IPS-18c (cell line): ENCODE data around the gene RNF141.

ENCODE experiments used
- H3K4me3 ChIP-seq: 2 replicates; pipeline ENCODE4 v1.7.0; 2013; ENCODE audit warnings: low read depth, mild to moderate bottlenecking, low read length, moderate library complexity; ENCODE audit not compliant: insufficient read depth
- H3K9me3 ChIP-seq: one replicate; pipeline ENCODE4 v1.6.1; 2013; ENCODE audit warnings: mild to moderate bottlenecking, low read length, moderate library complexity; ENCODE audit not compliant: control insufficient read depth, insufficient read depth

Gene RNF141

DNA sequence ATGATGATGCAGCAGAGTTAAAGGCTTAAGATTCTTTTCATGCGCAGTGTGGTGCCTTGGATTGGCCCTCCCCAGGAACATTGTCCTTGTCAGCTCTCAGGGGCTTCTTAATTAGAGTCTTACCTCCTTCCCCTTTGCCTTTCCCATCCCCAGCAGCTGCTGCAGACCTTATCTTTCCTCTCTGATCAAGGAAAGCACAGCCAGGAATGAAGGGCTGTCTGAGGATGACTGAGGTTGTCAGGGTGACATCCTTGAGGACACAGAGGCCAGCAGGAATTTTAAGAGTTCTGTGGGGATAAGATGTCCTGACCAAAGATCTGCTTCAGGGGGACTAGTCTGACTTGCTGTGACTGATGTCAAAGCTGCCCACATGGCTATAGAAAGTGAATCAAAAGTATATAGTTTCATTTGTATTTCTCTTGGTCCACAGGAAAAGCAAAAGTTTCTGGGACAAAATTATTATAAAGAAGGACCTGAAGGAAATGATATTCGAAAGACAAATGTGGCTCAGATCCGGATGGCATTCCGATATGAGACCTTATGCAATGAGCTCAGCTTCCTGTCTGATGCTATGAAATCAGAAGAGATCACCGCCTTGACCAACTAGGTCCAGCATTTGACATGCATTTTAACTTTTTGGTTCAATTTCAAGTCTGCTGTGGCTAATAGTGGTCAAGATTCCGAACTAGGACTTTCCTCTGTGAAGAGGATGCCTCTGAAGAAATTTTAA, 35.5 kb downstream of the RNF141 start:
- no peak overlapping the region for H3K4me3 ChIP-seq

DNA sequence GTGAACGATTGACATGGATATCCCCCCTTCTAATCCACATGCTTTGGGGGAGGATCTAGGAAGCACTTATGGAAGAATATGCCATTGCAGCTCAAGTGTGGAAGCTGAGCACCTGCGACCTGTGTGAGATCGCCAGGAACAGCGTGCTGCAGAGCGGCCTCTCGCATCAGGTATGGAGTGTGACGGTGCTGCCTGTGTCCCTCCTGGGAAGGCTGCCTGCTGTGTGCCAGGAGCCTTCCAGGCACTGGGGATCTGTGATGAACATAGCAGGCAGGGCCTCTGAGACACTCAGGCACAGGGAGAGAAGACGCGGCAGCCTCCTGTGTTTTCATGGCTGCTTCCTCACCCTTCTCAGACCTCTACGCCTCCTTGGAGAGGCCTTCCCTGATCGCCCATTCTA, 36.5 kb downstream of the RNF141 start:
- H3K4me3 ChIP-seq = no peak overlapping the region
- H3K9me3 ChIP-seq = no peaks in the 10 kb centered on the region

More for the DNA sequence above, 35.5 kb downstream of the RNF141 start:
- H3K9me3 ChIP-seq = no peaks in the 10 kb centered on the region

- H3K9me3 ChIP-seq = peaks cover 3% of the 10 kb centered on the region
Measured at GRCh38 chr11:10503777-10504480, 37.1 kb downstream of the RNF141 start.

GRCh38 chr11:10503221-10503620, 37.8 kb downstream of the RNF141 start:
- peaks cover 3% of the 10 kb centered on the region for H3K9me3 ChIP-seq
- H3K4me3 ChIP-seq = no peak overlapping the region

More at GRCh38 chr11:10503777-10504480, 37.1 kb downstream of the RNF141 start:
- no peak overlapping the region for H3K4me3 ChIP-seq

GRCh38 chr11:10502770-10503169, 38.2 kb downstream of the RNF141 start:
- Histone ChIP-seq H3K4me3 (no peak overlapping the region), H3K9me3 (peaks cover 3% of the 10 kb centered on the region)

- Histone ChIP-seq H3K4me3 (no peak overlapping the region), H3K9me3 (peaks cover 3% of the 10 kb centered on the region)
Measured at GRCh38 chr11:10502065-10502680, 38.8 kb downstream of the RNF141 start.

DNA sequence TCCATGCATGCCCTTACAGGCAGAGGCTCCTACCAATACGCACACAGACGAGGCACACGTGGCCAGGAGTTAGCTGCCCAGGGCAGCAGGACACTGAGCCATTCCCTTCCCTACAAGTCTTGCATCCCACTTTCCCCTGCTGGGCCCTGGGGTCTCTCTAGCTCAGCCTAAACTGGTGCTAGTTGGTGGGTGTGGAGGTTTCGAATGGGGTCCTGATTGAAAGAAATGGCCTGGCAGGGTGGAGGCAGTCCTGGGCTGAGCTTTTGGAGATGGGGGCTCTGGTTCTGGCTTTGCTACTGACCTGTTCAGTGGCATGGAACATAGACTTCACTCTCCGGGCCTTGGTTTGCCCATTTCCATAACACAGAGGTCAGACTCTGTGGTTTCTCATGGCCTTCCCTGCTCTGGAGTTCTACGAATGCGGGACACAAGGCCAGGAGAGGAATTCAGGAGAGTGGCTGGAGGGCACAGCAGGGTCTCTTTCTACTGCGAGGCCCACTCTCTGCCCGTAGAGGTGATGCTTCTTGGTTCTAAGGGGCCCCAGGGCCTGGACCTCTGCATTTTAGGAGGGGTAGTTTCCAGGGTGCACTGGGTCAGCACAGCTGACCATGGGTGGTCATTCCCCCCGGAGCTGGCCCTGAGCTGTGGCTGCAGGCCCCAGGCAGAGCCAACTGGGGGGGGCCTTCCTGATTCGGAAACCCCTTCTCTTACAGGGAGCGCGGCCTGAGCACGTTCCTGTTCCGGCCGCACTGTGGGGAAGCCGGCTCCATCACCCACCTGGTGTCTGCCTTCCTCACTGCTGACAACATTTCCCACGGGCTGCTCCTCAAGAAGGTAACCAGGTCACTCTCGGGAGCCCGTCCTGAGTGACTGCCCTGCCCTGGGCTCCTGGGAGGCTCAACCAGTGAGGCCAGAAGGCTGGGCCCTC, 40.0 kb downstream of the RNF141 start:
- Histone ChIP-seq H3K4me3 (no peak overlapping the region), H3K9me3 (peaks cover 3% of the 10 kb centered on the region)

DNA sequence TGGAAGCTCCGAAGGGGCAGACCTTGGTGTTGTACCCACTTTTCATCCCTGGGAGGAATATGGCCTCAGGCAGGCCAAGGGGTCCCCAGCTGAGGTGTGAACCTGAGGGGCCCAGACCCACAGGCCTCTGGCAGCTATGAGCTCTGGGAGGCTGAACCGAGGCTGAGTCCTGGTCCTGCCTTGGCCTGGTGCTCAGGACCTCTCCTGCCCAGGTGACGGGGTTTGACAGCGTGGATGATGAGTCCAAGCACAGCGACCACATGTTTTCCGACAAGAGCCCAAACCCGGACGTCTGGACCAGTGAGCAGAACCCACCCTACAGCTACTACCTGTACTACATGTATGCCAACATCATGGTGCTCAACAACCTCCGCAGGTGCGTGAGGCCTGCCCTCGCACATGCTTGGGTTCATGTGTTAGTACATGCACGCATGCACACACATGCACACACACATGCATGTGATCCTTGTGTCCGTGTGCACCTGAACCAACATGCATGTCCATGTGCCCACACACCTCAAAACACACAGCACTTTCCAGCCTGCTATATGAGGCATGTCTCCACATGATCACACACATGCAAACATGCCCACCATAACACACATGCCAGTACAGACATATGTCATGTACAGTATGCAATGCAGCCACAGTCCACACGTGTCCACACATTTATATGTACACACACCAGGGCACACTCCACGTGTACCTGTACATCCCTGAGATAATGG, 40.9 kb downstream of the RNF141 start:
- peaks cover 3% of the 10 kb centered on the region for H3K9me3 ChIP-seq
- no peak overlapping the region for H3K4me3 ChIP-seq

GRCh38 chr11:10499452-10499851, 41.5 kb downstream of the RNF141 start:
- H3K4me3 ChIP-seq = no peak overlapping the region
- peaks cover 3% of the 10 kb centered on the region for H3K9me3 ChIP-seq

- H3K9me3 ChIP-seq = peaks cover 3% of the 10 kb centered on the region
- no peak overlapping the region for H3K4me3 ChIP-seq
Measured at GRCh38 chr11:10498426-10499250, 42.3 kb downstream of the RNF141 start.

GRCh38 chr11:10498022-10498400, 43.0 kb downstream of the RNF141 start:
- no peak overlapping the region for H3K4me3 ChIP-seq
- peaks cover 4% of the 10 kb centered on the region for H3K9me3 ChIP-seq

- H3K9me3 ChIP-seq = peaks cover 5% of the 10 kb centered on the region
Measured at GRCh38 chr11:10497371-10498021, 43.5 kb downstream of the RNF141 start.

DNA sequence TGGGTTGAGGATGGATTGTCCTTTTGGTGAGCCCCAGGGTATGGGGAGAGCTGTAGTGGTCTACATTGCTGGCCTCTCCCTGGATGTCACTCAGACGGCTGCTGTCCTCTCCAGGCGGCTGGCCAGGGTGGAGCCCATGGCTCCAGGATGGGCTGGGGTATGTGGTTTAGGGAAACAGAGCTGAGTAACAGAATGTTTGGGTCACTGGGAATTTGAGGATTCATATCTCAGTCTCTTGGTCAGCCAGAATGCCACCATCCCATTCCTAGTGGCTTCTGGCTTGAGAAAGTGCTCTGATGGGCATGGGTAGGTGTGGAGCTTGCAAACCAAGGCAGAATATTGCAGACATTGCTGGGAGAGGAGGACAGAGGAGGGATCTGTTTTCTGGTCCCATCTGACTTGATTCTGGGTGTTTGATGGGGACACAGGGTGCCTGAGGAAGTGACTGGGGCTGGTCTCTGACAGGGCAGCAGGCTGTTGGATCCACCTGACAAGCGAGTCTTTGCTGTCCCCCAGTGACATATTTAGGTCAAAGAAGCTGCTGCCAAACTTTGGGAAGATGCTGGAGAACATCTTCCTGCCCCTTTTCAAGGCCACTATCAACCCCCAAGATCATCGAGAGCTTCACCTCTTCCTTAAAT, 44.6 kb downstream of the RNF141 start:
- Histone ChIP-seq H3K4me3 (no peak overlapping the region), H3K9me3 (peaks cover 5% of the 10 kb centered on the region)

More at GRCh38 chr11:10497371-10498021, 43.5 kb downstream of the RNF141 start:
- H3K4me3 ChIP-seq = no peak overlapping the region

- peaks cover 5% of the 10 kb centered on the region for H3K9me3 ChIP-seq
- H3K4me3 ChIP-seq = no peak overlapping the region
Measured at GRCh38 chr11:10495464-10495786, 45.6 kb downstream of the RNF141 start.
